Activated CD4-positive, alpha-beta memory T cell treated with anti-CD3 and anti-CD28 coated beads for 36 hours (primary cell): ENCODE results near the gene MTIF2. TPM values are rescaled to one million over a fixed set of nuclear protein-coding genes. Genes with fewer than 3 reads are reported as not detected.
A peak's percentile ranks its signal among the peaks of the same experiment; 100 is the strongest.
"Not testable (repeated sequence)": the region's sequence is repeated elsewhere in the genome, so short reads cannot be mapped to it uniquely, and the experiment has no call there.

Source experiments
- CTCF ChIA-PET: fragments of 350-600 bp; sonication (Branson Sonifier 250); formaldehyde crosslinking; loops from one replicate; lab custom pipeline; 2021; ENCODE audit warnings: antibody characterized with exemption, inconsistent platforms; lab: Charles Lee
- POLR2A ChIA-PET: fragments of 350-600 bp; sonication (Branson Sonifier 250); formaldehyde crosslinking; loops from one replicate; lab custom pipeline; 2021; ENCODE audit warnings: antibody characterized with exemption; lab: Charles Lee
- DNase-seq: peaks from one replicate; pipeline ENCODE4 v3.0.0-alpha.2; 2020
- H3K27ac Mint-ChIP-seq: one replicate; pipeline ENCODE4 v1.8.0; 2021; ENCODE audit warnings: mixed read lengths
- H3K27me3 Mint-ChIP-seq: one replicate; pipeline ENCODE4 v1.8.0; 2021; ENCODE audit warnings: mixed read lengths
- H3K36me3 Mint-ChIP-seq: one replicate; pipeline ENCODE4 v1.8.0; 2021; ENCODE audit warnings: mixed read lengths
- H3K4me1 Mint-ChIP-seq: one replicate; pipeline ENCODE4 v1.8.0; 2021; ENCODE audit warnings: low read depth, mixed read lengths
- H3K4me3 Mint-ChIP-seq: one replicate; pipeline ENCODE4 v1.8.0; 2021; ENCODE audit warnings: mild to moderate bottlenecking, mixed read lengths
- H3K9me3 Mint-ChIP-seq: one replicate; pipeline ENCODE4 v1.8.0; 2021; ENCODE audit warnings: mixed read lengths
- intact Hi-C: fragments of 100-400 bp; cut with micrococcal nuclease; formaldehyde crosslinking; loops from one replicate; pipeline ENCODE4 v1.15.1; 2023
- total RNA-seq, 2 experiments: library from RNA; stranded (reverse); gene quantifications; one replicate each; pipeline ENCODE4 v1.2.3, GENCODE V29; 2021

Gene MTIF2
- total RNA-seq, 2 experiments from 2014 or later = 42.7 to 43.2 TPM

- intact Hi-C loops = loop anchor here (5.0 kb wide), 3 partner anchors 48 to 237 kb away; partner anchors contain the start of genes CCDC88A, CFAP36, CLHC1 and RPS27A
- H3K9me3 Mint-ChIP-seq, H3K27me3 Mint-ChIP-seq, DNase-seq, H3K4me3 Mint-ChIP-seq, H3K27ac Mint-ChIP-seq, CTCF ChIA-PET, POLR2A ChIA-PET, H3K36me3 Mint-ChIP-seq: not testable (repeated sequence)
- H3K4me1 Mint-ChIP-seq = peaks cover 22% of the 10 kb centered on the region
Observed at GRCh38 chr2:55279859-55280424, 10.9 kb upstream of the MTIF2 start.

GRCh38 chr2:55279214-55279835 is 10.3 kb upstream of the MTIF2 start:
- H3K27me3 Mint-ChIP-seq, POLR2A ChIA-PET, intact Hi-C loops, H3K9me3 Mint-ChIP-seq, H3K4me3 Mint-ChIP-seq, CTCF ChIA-PET, H3K36me3 Mint-ChIP-seq, H3K27ac Mint-ChIP-seq, DNase-seq: not testable (repeated sequence)
- peaks cover 22% of the 10 kb centered on the region for H3K4me1 Mint-ChIP-seq

GRCh38 chr2:55277310-55277709 is 8.3 kb upstream of the MTIF2 start:
- no peak for DNase-seq
- intact Hi-C loops = no loop called here
- Mint-ChIP-seq H3K4me1 (peaks cover 11% of the 10 kb centered on the region), H3K9me3 (no peaks in the 10 kb centered on the region), H3K27ac (no peak overlapping the region), H3K4me3 (no peak overlapping the region), H3K27me3 (peaks cover 2% of the 10 kb centered on the region), H3K36me3 (no peaks in the 10 kb centered on the region)
- ChIA-PET POLR2A (no interaction called here), CTCF (no interaction called here)

- H3K27me3 Mint-ChIP-seq, POLR2A ChIA-PET, CTCF ChIA-PET, H3K9me3 Mint-ChIP-seq, H3K27ac Mint-ChIP-seq, H3K36me3 Mint-ChIP-seq, DNase-seq, H3K4me3 Mint-ChIP-seq, H3K4me1 Mint-ChIP-seq, intact Hi-C loops: not testable (repeated sequence)
Observed at GRCh38 chr2:55274346-55274745, 5.3 kb upstream of the MTIF2 start.

- peaks cover 2% of the 10 kb centered on the region for H3K36me3 Mint-ChIP-seq
- DNase-seq = no peak
- H3K9me3 Mint-ChIP-seq = no peaks in the 10 kb centered on the region
- H3K27ac Mint-ChIP-seq = peak overlapping the region; percentile 88
- POLR2A ChIA-PET = interaction anchor here (2.6 kb wide), 1 partner anchor 150 kb away, joined by 7 read pairs; the partner anchor contains the start of gene CCDC88A
- H3K4me1 Mint-ChIP-seq = peaks cover 7% of the 10 kb centered on the region
- peak overlapping the region; percentile 93 for H3K4me3 Mint-ChIP-seq
- peaks cover 2% of the 10 kb centered on the region for H3K27me3 Mint-ChIP-seq
- CTCF ChIA-PET = interaction anchor here (0.7 to 1.4 kb wide), 4 partner anchors 95 to 218 kb away, joined by 3 to 4 read pairs (median 3); no protein-coding TSS in a partner anchor
- intact Hi-C loops = loop anchor here (1.0 to 10.0 kb wide), 5 partner anchors 37 to 345 kb away; partner anchors contain the start of genes CLHC1, PPP4R3B and RPS27A
Observed at GRCh38 chr2:55269645-55269990, 587 bp upstream of the MTIF2 start.

GRCh38 chr2:55268288-55268906 is 634 bp downstream of the MTIF2 start:
- Mint-ChIP-seq H3K4me1 (peaks cover 7% of the 10 kb centered on the region), H3K36me3 (peaks cover 4% of the 10 kb centered on the region), H3K4me3 (peak overlapping the region; percentile 93), H3K9me3 (no peaks in the 10 kb centered on the region), H3K27ac (peak overlapping the region; percentile 88), H3K27me3 (peaks cover 2% of the 10 kb centered on the region)
- ChIA-PET POLR2A (interaction anchor here (2.6 kb wide), 1 partner anchor 151 kb away, joined by 7 read pairs; the partner anchor contains the start of gene CCDC88A), CTCF (interaction anchor here (0.7 kb wide), 1 partner anchor 12 kb away, joined by 3 read pairs; no protein-coding TSS in a partner anchor)
- intact Hi-C loops = loop anchor here (2.0 to 10.0 kb wide), 2 partner anchors 42 to 346 kb away; partner anchors contain the start of gene PPP4R3B
- no peak for DNase-seq

- DNase-seq, H3K4me3 Mint-ChIP-seq, H3K9me3 Mint-ChIP-seq, H3K27ac Mint-ChIP-seq, H3K27me3 Mint-ChIP-seq, H3K4me1 Mint-ChIP-seq, intact Hi-C loops, POLR2A ChIA-PET: not testable (repeated sequence)
- H3K36me3 Mint-ChIP-seq = peaks cover 13% of the 10 kb centered on the region
- CTCF ChIA-PET = interaction anchor here (1.3 kb wide), 1 partner anchor 19 kb away, joined by 3 read pairs; no protein-coding TSS in a partner anchor
Observed at GRCh38 chr2:55259586-55259985, 9.4 kb downstream of the MTIF2 start.

GRCh38 chr2:55252832-55253231 is 16.2 kb downstream of the MTIF2 start:
- no peak for DNase-seq
- Mint-ChIP-seq H3K9me3 (no peaks in the 10 kb centered on the region), H3K27me3 (no peaks in the 10 kb centered on the region), H3K4me1 (no peaks in the 10 kb centered on the region), H3K36me3 (peaks cover 25% of the 10 kb centered on the region), H3K27ac (no peak overlapping the region), H3K4me3 (no peak overlapping the region)
- POLR2A ChIA-PET = no interaction called here
- CTCF ChIA-PET = no interaction called here
- intact Hi-C loops = no loop called here

GRCh38 chr2:55247025-55247424 is 22.0 kb downstream of the MTIF2 start:
- H3K36me3 Mint-ChIP-seq = peaks cover 24% of the 10 kb centered on the region
- POLR2A ChIA-PET = no interaction called here
- DNase-seq = no peak
- CTCF ChIA-PET = no interaction called here
- intact Hi-C loops = no loop called here
- H3K27me3 Mint-ChIP-seq = no peaks in the 10 kb centered on the region
- H3K4me3 Mint-ChIP-seq = no peak overlapping the region
- H3K4me1 Mint-ChIP-seq = no peaks in the 10 kb centered on the region
- H3K27ac Mint-ChIP-seq = no peak overlapping the region
- no peaks in the 10 kb centered on the region for H3K9me3 Mint-ChIP-seq

- Mint-ChIP-seq H3K4me1 (no peaks in the 10 kb centered on the region), H3K4me3 (no peak overlapping the region), H3K36me3 (peaks cover 23% of the 10 kb centered on the region), H3K27ac (no peak overlapping the region), H3K9me3 (no peaks in the 10 kb centered on the region), H3K27me3 (no peaks in the 10 kb centered on the region)
- ChIA-PET CTCF (no interaction called here), POLR2A (no interaction called here)
- DNase-seq = no peak
- intact Hi-C loops = no loop called here
Observed at GRCh38 chr2:55245411-55245810, 23.6 kb downstream of the MTIF2 start.

GRCh38 chr2:55242617-55243016 is 26.4 kb downstream of the MTIF2 start:
- POLR2A ChIA-PET = no interaction called here
- Mint-ChIP-seq H3K27ac (no peak overlapping the region), H3K9me3 (no peaks in the 10 kb centered on the region), H3K4me1 (no peaks in the 10 kb centered on the region), H3K4me3 (no peak overlapping the region), H3K27me3 (no peaks in the 10 kb centered on the region), H3K36me3 (peaks cover 19% of the 10 kb centered on the region)
- no peak for DNase-seq
- intact Hi-C loops = no loop called here
- CTCF ChIA-PET = no interaction called here

- H3K27me3 Mint-ChIP-seq, H3K4me1 Mint-ChIP-seq, DNase-seq, H3K9me3 Mint-ChIP-seq, CTCF ChIA-PET, POLR2A ChIA-PET, H3K4me3 Mint-ChIP-seq, H3K27ac Mint-ChIP-seq, intact Hi-C loops: not testable (repeated sequence)
- peaks cover 16% of the 10 kb centered on the region for H3K36me3 Mint-ChIP-seq
Observed at GRCh38 chr2:55241582-55241981, 27.4 kb downstream of the MTIF2 start.
